ENCODE measurements around the gene KNDC1.
"Not testable (repeated sequence)": the region's sequence is repeated elsewhere in the genome, so short reads cannot be mapped to it uniquely, and the experiment has no call there.

The KNDC1 gene

DNA sequence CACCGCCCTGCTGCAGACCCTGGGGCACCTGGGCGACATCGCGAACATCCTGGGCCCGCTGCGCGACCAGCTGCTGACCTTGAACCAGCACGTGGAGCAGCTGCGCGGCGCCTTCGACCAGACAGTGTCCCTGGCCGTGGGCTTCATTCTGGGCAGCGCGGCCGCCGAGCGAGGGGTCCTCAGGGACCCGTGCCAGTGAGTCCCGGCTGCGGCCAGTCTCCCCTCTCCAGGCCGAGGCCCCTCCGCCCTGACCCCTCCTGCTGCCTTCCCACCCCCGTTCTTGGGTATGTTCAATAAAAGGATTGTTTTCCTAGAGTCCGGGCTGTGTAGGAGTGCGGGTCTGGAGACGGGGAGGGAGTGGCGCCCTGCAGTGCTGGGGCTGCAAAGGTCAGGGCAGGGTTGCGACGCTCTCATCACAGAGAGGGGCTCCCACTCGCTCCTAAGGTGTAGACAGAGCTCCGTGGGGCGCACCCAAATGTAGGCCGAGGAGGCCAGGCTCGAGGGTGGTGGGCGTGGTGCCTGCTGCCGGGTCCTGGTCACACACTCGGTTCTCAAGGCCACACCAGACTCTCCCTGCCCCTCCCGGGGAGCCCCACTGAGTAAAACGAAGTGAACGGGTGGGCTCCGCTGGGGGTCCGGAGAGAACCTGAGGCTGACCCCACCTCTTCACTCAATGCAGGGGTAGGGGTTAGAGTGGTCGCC lies 71.4 kb downstream of the KNDC1 start:
- no peaks in the 10 kb centered on the region for H3K9me3 ChIP-seq
- H3K27me3 ChIP-seq = peaks cover 70% of the 10 kb centered on the region
- no peak overlapping the region for H3K4me3 ChIP-seq (ENCODE audit: low read depth, low read length)

DNA sequence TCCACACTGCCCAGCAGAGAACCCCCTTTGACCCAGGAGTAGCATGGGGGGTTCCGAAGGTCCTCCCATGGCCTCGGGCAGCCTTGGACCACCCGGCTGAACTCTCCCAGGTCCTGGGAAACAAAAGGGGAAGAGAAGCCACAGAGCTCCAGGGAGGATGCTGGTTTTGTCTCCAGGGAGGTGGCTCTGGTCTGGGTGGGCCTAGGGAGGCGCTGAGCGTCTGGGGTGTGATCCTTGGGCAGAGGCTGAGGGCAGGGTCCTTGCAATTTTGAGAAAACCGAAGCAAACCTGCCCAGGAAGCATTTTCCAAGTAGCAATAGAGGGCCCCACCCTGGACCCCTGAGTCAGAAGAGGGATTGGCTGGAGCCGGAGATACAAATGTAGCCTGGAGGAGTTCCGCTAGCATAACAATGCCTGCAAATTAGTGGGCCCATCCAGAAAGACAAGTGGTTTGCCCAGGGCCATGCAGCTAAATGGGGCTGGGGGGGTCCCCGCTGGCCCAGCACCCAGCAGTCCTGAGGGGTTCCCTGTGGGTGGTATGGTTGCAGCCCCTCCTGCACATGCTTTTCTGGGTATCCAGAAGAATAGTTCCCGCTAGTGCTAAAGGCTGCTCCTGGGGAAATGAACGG lies 72.0 kb downstream of the KNDC1 start:
- Histone ChIP-seq H3K27me3 (peaks cover 70% of the 10 kb centered on the region), H3K9me3 (no peaks in the 10 kb centered on the region), H3K36me3 (no peaks in the 10 kb centered on the region), H3K4me1 (no peaks in the 10 kb centered on the region), H3K4me3 (ENCODE audit: low read depth, low read length) (no peak overlapping the region)
- TF ChIP-seq, protein P1, sequence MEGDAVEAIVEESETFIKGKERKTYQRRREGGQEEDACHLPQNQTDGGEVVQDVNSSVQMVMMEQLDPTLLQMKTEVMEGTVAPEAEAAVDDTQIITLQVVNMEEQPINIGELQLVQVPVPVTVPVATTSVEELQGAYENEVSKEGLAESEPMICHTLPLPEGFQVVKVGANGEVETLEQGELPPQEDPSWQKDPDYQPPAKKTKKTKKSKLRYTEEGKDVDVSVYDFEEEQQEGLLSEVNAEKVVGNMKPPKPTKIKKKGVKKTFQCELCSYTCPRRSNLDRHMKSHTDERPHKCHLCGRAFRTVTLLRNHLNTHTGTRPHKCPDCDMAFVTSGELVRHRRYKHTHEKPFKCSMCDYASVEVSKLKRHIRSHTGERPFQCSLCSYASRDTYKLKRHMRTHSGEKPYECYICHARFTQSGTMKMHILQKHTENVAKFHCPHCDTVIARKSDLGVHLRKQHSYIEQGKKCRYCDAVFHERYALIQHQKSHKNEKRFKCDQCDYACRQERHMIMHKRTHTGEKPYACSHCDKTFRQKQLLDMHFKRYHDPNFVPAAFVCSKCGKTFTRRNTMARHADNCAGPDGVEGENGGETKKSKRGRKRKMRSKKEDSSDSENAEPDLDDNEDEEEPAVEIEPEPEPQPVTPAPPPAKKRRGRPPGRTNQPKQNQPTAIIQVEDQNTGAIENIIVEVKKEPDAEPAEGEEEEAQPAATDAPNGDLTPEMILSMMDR (IDR thresholded peaks at IDR 0.05; ENCODE audit: low read depth, low read length) = no peak
- DNase-seq = no peak

More for the DNA sequence above, 71.4 kb downstream of the KNDC1 start:
- no peaks in the 10 kb centered on the region for H3K36me3 ChIP-seq
- no peak for DNase-seq
- TF ChIP-seq, protein P1 (IDR thresholded peaks at IDR 0.05; ENCODE audit: low read depth, low read length) = no peak
- H3K4me1 ChIP-seq = no peaks in the 10 kb centered on the region

DNA sequence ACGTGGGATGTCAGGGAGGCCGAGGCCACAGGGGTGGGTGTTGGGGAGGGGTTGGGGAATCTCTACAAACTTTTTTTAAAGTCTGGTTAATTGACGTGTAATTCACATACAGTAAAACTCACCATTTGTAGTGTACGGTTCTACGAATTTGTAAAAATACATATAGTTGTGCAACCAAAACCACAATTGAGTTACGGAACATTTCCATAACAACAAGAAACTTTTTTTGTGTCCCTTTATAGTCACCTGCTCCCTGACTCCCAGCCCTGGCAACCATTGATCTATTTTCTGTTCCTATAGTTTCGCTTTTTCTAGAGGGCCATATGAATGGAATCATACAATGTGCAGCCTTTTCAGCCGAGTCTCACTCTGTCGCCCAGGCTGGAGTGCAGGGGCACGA lies 74.8 kb downstream of the KNDC1 start:
- H3K9me3 ChIP-seq; H3K4me3 ChIP-seq (ENCODE audit: low read depth, low read length); DNase-seq; H3K36me3 ChIP-seq; H3K4me1 ChIP-seq: not testable (repeated sequence)
- peaks cover 72% of the 10 kb centered on the region for H3K27me3 ChIP-seq

DNA sequence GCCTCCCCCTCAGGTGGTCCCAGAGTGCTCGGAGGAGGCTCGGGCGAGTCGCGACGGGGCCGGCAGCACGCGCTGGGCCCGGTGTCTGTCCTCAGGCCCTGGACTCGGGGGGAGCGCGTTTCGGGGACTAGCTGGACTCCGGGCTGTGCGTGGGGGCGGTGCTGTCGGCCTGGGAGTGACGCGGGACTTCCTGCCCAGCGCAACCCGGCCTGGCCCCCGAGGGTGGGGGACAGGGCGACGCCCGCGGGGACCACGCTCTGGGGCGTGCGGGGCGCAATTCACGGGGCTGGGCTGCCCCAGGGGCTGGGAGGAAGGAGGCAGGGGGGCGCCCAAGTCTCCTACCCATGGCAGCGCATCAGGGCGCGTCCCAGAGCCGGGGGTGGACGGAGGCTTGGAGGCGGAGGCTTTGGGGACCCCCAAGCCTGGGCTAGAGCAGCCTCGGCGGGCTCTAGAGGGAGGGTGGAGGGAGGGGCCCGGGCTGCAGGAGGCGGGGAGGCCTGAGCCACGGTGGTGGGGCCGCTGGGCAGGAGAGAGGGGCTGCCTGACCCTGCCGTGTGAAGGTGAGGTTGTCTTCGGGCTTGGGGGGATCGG lies 75.3 kb downstream of the KNDC1 start:
- peaks cover 69% of the 10 kb centered on the region for H3K27me3 ChIP-seq
- no peaks in the 10 kb centered on the region for H3K4me1 ChIP-seq
- no peak for DNase-seq
- H3K9me3 ChIP-seq = no peaks in the 10 kb centered on the region
- TF ChIP-seq, protein P1 (IDR thresholded peaks at IDR 0.05; ENCODE audit: low read depth, low read length) = no peak
- H3K4me3 ChIP-seq (ENCODE audit: low read depth, low read length) = no peak overlapping the region
- no peaks in the 10 kb centered on the region for H3K36me3 ChIP-seq

DNA sequence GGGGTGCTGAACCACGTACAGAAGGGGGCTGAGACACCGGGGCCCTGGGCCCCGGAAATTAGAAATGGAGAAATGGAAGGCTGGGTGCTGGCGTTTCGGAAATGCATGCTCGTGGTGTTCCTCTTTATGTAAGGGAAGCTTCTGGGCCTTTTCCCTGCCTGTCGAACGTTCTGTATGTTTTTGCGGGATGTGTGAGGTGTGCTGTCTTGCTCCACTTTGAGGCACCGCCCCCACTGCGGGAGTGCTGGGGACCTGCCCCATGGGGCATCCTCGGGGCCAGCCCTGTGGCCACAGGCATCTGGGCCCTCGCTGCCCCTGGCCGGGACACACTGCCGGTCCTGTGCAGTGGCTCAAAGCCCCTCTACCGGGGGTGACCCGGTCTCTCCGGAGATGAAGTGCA lies 75.9 kb downstream of the KNDC1 start:
- no peak for DNase-seq
- H3K4me3 ChIP-seq (ENCODE audit: low read depth, low read length) = no peak overlapping the region
- H3K4me1 ChIP-seq = no peaks in the 10 kb centered on the region
- H3K36me3 ChIP-seq = no peaks in the 10 kb centered on the region
- H3K9me3 ChIP-seq = no peaks in the 10 kb centered on the region
- TF ChIP-seq, protein P1 (IDR thresholded peaks at IDR 0.05; ENCODE audit: low read depth, low read length) = no peak
- H3K27me3 ChIP-seq = peaks cover 65% of the 10 kb centered on the region

DNA sequence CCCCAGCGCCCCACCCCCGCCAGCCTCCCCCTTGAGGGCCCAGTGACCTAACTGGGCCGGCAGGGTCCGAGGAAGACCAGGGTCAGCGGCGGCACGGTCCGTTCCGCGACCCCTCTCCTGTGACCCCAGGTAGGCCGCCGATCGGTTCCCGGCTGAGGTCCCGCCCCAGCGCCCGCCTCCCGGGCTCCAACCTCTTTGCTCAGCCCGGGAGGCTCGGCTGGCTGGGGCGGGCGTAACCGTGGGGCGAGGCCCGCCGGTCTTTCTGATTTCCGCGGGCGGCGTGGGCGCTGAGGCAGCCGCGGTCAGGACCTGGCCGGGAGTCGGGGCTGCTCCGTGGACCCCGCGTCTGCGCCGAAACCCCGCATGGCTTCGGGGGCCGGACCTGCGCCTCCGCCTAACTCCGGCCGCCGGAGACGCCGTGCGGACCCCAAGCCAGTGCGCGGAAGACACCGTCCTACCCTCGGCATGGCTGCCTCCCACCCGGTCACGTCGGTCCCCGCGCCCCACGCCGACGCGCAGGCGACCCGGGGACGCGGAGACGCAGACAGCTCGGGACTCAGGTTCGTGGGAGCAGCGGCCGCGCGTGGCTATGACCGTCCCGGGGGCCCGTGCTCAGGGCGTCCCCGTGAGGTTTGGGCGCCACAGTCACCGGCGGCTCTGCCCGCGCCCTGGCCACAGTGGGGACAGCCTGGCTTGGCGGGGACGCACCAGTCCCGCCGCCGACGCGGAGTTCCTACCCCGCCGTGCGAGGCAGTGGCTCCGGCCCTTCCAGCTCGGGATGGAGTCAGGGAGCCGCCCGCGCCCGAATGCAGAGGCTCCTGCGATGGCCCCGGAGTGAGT lies 76.6 kb downstream of the KNDC1 start:
- no peak for DNase-seq
- Histone ChIP-seq H3K4me1 (no peaks in the 10 kb centered on the region), H3K36me3 (no peaks in the 10 kb centered on the region), H3K27me3 (peaks cover 64% of the 10 kb centered on the region), H3K4me3 (ENCODE audit: low read depth, low read length) (no peak overlapping the region), H3K9me3 (no peaks in the 10 kb centered on the region)
- TF ChIP-seq, protein P1 (IDR thresholded peaks at IDR 0.05; ENCODE audit: low read depth, low read length) = no peak

Measured in BE2C (cell line).